ENCODE data around the gene ADGRV1. TPM values are rescaled to one million over a fixed set of nuclear protein-coding genes. Genes with fewer than 3 reads are reported as not detected.

Gene ADGRV1
- total RNA-seq, 1 donor from 2014 or later, result 10.0 TPM

DNA sequence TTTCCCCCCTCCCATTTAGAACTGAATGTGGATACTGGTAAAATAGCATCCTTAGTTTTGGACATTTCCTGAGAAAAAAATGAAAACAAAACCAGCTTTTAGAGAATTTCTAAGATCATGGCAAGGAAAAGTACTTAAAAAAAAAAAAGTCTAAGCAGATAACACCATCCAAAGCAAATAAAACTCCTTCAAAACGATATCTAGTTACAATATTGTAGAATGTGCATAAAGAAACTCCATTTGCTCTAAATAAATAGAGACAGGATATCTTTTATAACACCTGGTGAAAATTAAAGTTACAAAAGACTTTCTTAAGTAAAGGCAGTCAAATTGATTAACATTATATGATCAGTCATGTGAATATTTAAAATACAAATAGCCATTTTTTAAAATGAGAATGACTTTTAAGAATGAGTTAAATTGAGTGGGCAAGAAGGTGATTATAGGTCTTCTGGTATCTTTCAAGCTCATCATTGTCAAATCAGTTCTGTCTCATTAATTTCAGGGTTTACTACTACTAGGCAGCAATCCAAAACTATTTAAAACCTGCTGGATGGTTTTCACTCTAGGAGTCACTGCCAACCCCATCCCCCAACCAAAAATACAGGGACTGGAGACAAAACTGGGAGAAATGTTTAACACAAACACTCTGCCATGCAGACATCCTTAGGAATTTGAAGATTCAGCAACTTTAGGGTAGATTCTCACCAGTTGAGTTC, 382.6 kb downstream of the ADGRV1 start:
- Histone ChIP-seq H3K27me3 (ENCODE audit: insufficient read depth, low read length) (no peaks in the 10 kb centered on the region), H3K9ac (ENCODE audit: low read length) (no peak overlapping the region), H4K20me1 (ENCODE audit: insufficient read depth, low read length) (no peaks in the 10 kb centered on the region), H3K27ac (ENCODE audit: low read depth, low read length) (no peak overlapping the region), H3K4me1 (ENCODE audit: insufficient read depth, low read length) (peaks cover 12% of the 10 kb centered on the region), H3K36me3 (ENCODE audit: insufficient read depth, low read length) (no peaks in the 10 kb centered on the region), H3K4me3 (ENCODE audit: insufficient read depth, low read depth, low read length) (no peak overlapping the region), H2AFZ (ENCODE audit: low read depth, low read length) (no peak overlapping the region), H3K9me3 (ENCODE audit: insufficient read depth, low read depth, low read length) (no peaks in the 10 kb centered on the region), H3K4me2 (ENCODE audit: low read length) (no peak overlapping the region), H3K79me2 (ENCODE audit: insufficient read depth, low read length) (no peaks in the 10 kb centered on the region)
- DNase-seq (ENCODE audit: low read depth), result no peak
- H3K36me3 Mint-ChIP-seq (ENCODE audit: low read depth, unreplicated experiment), result peaks cover 2% of the 10 kb centered on the region
- H3K9me3 Mint-ChIP-seq (ENCODE audit: unreplicated experiment), result no peaks in the 10 kb centered on the region
- peaks cover 21% of the 10 kb centered on the region for H3K4me1 Mint-ChIP-seq (ENCODE audit: low read depth, unreplicated experiment)
- no peaks in the 10 kb centered on the region for H3K27me3 Mint-ChIP-seq (ENCODE audit: low read depth, unreplicated experiment)
- peak overlapping the region; percentile 16 for H3K27ac Mint-ChIP-seq (ENCODE audit: unreplicated experiment)
- FAIRE-seq, result no peak
- TF ChIP-seq EZH2 (IDR thresholded peaks at IDR 0.05; ENCODE audit: insufficient read depth, low read length), result no peak
- TF ChIP-seq, protein P1, sequence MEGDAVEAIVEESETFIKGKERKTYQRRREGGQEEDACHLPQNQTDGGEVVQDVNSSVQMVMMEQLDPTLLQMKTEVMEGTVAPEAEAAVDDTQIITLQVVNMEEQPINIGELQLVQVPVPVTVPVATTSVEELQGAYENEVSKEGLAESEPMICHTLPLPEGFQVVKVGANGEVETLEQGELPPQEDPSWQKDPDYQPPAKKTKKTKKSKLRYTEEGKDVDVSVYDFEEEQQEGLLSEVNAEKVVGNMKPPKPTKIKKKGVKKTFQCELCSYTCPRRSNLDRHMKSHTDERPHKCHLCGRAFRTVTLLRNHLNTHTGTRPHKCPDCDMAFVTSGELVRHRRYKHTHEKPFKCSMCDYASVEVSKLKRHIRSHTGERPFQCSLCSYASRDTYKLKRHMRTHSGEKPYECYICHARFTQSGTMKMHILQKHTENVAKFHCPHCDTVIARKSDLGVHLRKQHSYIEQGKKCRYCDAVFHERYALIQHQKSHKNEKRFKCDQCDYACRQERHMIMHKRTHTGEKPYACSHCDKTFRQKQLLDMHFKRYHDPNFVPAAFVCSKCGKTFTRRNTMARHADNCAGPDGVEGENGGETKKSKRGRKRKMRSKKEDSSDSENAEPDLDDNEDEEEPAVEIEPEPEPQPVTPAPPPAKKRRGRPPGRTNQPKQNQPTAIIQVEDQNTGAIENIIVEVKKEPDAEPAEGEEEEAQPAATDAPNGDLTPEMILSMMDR (IDR thresholded peaks at IDR 0.05; ENCODE audit: insufficient read depth, low read depth, low read length), result no peak
- H3K4me3 Mint-ChIP-seq (ENCODE audit: unreplicated experiment), result no peak overlapping the region

DNA sequence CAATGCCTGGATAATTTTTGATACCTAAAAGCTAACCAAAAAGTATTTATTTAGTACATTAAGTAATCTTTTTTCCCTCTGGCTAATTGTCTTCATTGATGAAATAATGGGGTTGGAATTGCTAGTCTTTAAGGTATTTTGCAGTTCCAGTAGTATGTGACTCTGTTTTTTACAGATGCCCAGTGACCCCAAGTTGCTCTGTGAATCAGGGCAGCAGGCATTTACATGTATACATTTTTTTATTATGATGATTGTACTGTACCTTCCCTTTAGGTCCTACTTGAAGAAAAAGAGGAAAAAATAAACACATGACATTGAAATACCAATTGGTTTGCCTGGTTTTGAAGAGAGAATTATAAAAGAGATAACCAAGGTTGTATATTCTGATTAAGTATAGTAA, 385.5 kb downstream of the ADGRV1 start:
- Histone ChIP-seq H3K4me2 (ENCODE audit: low read length) (no peak overlapping the region), H2AFZ (ENCODE audit: low read depth, low read length) (no peak overlapping the region), H3K79me2 (ENCODE audit: insufficient read depth, low read length) (no peaks in the 10 kb centered on the region), H4K20me1 (ENCODE audit: insufficient read depth, low read length) (no peaks in the 10 kb centered on the region), H3K36me3 (ENCODE audit: insufficient read depth, low read length) (no peaks in the 10 kb centered on the region), H3K27me3 (ENCODE audit: insufficient read depth, low read length) (no peaks in the 10 kb centered on the region), H3K27ac (ENCODE audit: low read depth, low read length) (no peak overlapping the region), H3K4me1 (ENCODE audit: insufficient read depth, low read length) (peaks cover 10% of the 10 kb centered on the region), H3K9ac (ENCODE audit: low read length) (no peak overlapping the region), H3K9me3 (ENCODE audit: insufficient read depth, low read depth, low read length) (no peaks in the 10 kb centered on the region), H3K4me3 (ENCODE audit: insufficient read depth, low read depth, low read length) (no peak overlapping the region)
- TF ChIP-seq EZH2 (IDR thresholded peaks at IDR 0.05; ENCODE audit: insufficient read depth, low read length), result no peak
- TF ChIP-seq, protein P1 (IDR thresholded peaks at IDR 0.05; ENCODE audit: insufficient read depth, low read depth, low read length), result no peak
- H3K9me3 Mint-ChIP-seq (ENCODE audit: unreplicated experiment), result peaks cover 2% of the 10 kb centered on the region
- no peak overlapping the region for H3K4me3 Mint-ChIP-seq (ENCODE audit: unreplicated experiment)
- peaks cover 21% of the 10 kb centered on the region for H3K4me1 Mint-ChIP-seq (ENCODE audit: low read depth, unreplicated experiment)
- peaks cover 2% of the 10 kb centered on the region for H3K36me3 Mint-ChIP-seq (ENCODE audit: low read depth, unreplicated experiment)
- FAIRE-seq, result no peak
- H3K27me3 Mint-ChIP-seq (ENCODE audit: low read depth, unreplicated experiment), result no peaks in the 10 kb centered on the region
- H3K27ac Mint-ChIP-seq (ENCODE audit: unreplicated experiment), result no peak overlapping the region
- DNase-seq (ENCODE audit: low read depth), result no peak

DNA sequence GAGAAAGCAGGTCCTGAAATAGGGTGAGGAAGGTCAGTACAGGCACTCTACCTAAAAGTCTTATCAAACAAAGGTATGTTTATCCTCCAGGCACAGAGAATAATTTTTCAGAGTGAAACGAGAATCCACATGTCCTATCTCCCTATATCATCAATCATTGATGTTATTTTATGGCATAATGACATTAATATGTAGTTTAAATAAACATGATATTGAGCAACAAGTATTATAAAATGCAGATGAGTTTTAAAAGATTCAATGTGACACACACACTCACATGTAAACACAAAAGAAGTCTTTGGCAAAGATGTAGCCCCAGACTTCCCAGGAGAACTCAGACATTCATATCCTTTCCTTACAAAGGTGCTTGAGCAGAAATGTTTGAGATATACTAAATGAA, 389.1 kb downstream of the ADGRV1 start:
- H3K4me3 Mint-ChIP-seq (ENCODE audit: unreplicated experiment), result no peak overlapping the region
- DNase-seq (ENCODE audit: low read depth), result no peak
- Histone ChIP-seq H3K4me3 (ENCODE audit: insufficient read depth, low read depth, low read length) (no peak overlapping the region), H3K79me2 (ENCODE audit: insufficient read depth, low read length) (no peaks in the 10 kb centered on the region), H3K27me3 (ENCODE audit: insufficient read depth, low read length) (no peaks in the 10 kb centered on the region), H3K9ac (ENCODE audit: low read length) (no peak overlapping the region), H3K9me3 (ENCODE audit: insufficient read depth, low read depth, low read length) (no peaks in the 10 kb centered on the region), H4K20me1 (ENCODE audit: insufficient read depth, low read length) (no peaks in the 10 kb centered on the region), H3K27ac (ENCODE audit: low read depth, low read length) (no peak overlapping the region), H3K4me1 (ENCODE audit: insufficient read depth, low read length) (no peaks in the 10 kb centered on the region), H3K4me2 (ENCODE audit: low read length) (no peak overlapping the region), H2AFZ (ENCODE audit: low read depth, low read length) (no peak overlapping the region), H3K36me3 (ENCODE audit: insufficient read depth, low read length) (no peaks in the 10 kb centered on the region)
- no peak overlapping the region for H3K27ac Mint-ChIP-seq (ENCODE audit: unreplicated experiment)
- no peak for FAIRE-seq
- TF ChIP-seq, protein P1 (IDR thresholded peaks at IDR 0.05; ENCODE audit: insufficient read depth, low read depth, low read length), result no peak
- peaks cover 2% of the 10 kb centered on the region for H3K36me3 Mint-ChIP-seq (ENCODE audit: low read depth, unreplicated experiment)
- H3K27me3 Mint-ChIP-seq (ENCODE audit: low read depth, unreplicated experiment), result no peaks in the 10 kb centered on the region
- H3K9me3 Mint-ChIP-seq (ENCODE audit: unreplicated experiment), result peaks cover 2% of the 10 kb centered on the region
- no peaks in the 10 kb centered on the region for H3K4me1 Mint-ChIP-seq (ENCODE audit: low read depth, unreplicated experiment)
